ENCODE results near the gene PAGE1. TPM values are rescaled to one million over a fixed set of nuclear protein-coding genes. Genes with fewer than 3 reads are reported as not detected.
"Not testable (repeated sequence)": the region's sequence is repeated elsewhere in the genome, so short reads cannot be mapped to it uniquely, and the experiment has no call there.

Gene PAGE1
- total RNA-seq (2022) (not detected in 2 replicates), Bru-seq, nascent RNA (not detected), BruChase-seq, experiment 1, labeled RNA remaining after a 2-hour chase (not detected), BruChase-seq, experiment 2, labeled RNA remaining after a 6-hour chase (not detected)
- long read RNA-seq = 0 reads

DNA sequence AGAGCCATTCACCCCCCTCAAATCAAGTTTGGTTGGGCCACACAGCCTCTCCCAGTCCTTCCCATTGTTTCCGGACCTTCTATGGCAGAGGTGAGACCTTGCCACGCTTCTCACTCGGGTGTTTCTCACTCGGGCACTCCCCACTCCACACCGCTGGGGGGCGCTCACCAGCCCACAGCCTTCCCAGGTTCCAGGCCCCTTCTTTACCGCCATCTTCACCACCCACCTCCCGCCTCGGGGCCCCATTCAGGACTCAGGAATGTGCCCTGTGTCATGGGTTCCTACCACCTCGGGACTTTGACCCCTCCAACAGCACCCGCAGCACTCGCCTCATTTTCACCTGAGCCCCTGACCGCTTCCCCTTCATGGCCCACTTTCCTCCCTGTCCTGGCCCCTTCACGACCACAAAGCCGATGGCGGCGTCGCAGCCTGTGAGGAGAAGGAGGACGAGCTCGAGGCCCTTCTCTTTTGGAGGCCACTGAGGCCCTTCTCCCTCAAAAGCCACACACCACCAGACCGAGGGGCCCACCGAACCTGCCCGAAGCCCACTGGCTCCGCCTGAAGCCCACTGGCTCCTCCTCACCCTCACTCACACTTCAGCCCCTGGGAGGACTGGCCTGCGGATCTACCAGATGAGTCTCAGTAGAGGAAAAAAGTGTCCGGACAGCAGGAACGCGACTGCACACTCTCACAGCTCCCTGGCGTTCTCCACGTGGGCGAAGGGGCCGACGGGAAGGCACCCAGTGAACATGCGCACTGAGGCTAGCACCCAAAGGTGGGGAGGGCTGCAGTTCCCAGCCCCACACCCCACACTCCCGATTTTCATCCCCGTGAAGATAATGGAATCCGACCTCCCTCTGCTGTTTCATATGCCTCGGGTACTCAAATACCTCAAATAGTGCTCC lies at the start of gene PAGE1:
Gene PAGE1, minus strand, starts transcription at position 709 of the 905 bp plus-strand sequence. CDS start 1,214 bp downstream, outside the sequence.
- Mint-ChIP-seq H3K36me3 (ENCODE audit: insufficient read depth, unreplicated experiment) (no peaks in the 10 kb centered on the region), H3K4me3 (ENCODE audit: unreplicated experiment) (no peak within 1 kb of the TSS), H3K4me1 (ENCODE audit: low read depth, unreplicated experiment) (peaks cover 6% of the 10 kb centered on the region), H3K9me3 (ENCODE audit: unreplicated experiment) (no peaks in the 10 kb centered on the region), H3K27me3 (ENCODE audit: insufficient read depth, unreplicated experiment) (no peaks in the 10 kb centered on the region), H3K27ac (ENCODE audit: unreplicated experiment) (no peak within 1 kb of the TSS)
- no peak for TF ChIP-seq CTCF (IDR thresholded peaks at IDR 0.05; ENCODE audit: insufficient read depth in 1 of 2, low read depth in 1 of 2, low read length in 1 of 2, severe bottlenecking in 1 of 2, unreplicated experiment in 1 of 2)
- Histone ChIP-seq H3K4me3 (ENCODE audit: low read depth, low read length) (no peak within 1 kb of the TSS), H3K4me1 (no peaks in the 10 kb centered on the region), H3K9me3 (no peaks in the 10 kb centered on the region), H3K36me3 (ENCODE audit: control insufficient read depth, insufficient read depth, low read length) (no peaks in the 10 kb centered on the region), H3K27me3 (replicated peaks; ENCODE audit: control insufficient read depth, insufficient read depth, low read length) (no peaks in the 10 kb centered on the region)
- intact Hi-C loops (cut with micrococcal nuclease; ENCODE audit: unreplicated experiment) = no loop called here
- no TSS peak for BruUV-seq (replicated peaks)
- DNase-seq = no peak
- ChIA-PET POLR2A (no interaction called here), CTCF (no interaction called here)

DNA sequence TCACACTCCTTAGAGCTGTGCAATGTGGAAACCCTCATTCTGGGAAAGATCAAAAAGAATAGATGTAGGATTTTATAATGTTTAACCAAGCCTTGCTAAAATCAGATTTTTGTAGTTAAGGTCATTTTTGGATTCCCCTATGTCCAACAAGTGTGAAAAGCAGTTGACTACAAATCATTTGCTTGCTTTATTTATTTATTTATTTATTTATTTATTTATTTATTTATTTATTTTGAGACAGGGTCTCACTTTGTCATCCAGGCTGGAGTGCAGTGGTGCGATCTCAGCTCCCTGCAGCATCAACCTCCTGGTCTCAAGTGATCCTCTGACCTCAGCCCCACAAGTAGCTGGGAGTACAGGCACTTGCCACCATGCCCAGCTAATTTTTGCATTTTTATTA lies 45.7 kb upstream of the PAGE1 start:
- H3K4me3 Mint-ChIP-seq (ENCODE audit: unreplicated experiment); H3K36me3 ChIP-seq (ENCODE audit: control insufficient read depth, insufficient read depth, low read length); H3K4me1 Mint-ChIP-seq (ENCODE audit: low read depth, unreplicated experiment); CTCF ChIA-PET; H3K27me3 ChIP-seq (replicated peaks; ENCODE audit: control insufficient read depth, insufficient read depth, low read length); H3K9me3 ChIP-seq; H3K36me3 Mint-ChIP-seq (ENCODE audit: insufficient read depth, unreplicated experiment); POLR2A ChIA-PET; BruUV-seq (replicated peaks); intact Hi-C loops (cut with micrococcal nuclease; ENCODE audit: unreplicated experiment); H3K9me3 Mint-ChIP-seq (ENCODE audit: unreplicated experiment); DNase-seq; H3K4me3 ChIP-seq (ENCODE audit: low read depth, low read length); H3K27ac Mint-ChIP-seq (ENCODE audit: unreplicated experiment); H3K27me3 Mint-ChIP-seq (ENCODE audit: insufficient read depth, unreplicated experiment); H3K4me1 ChIP-seq: not testable (repeated sequence)

GRCh38 chrX:49727847-49728246 lies 32.1 kb upstream of the PAGE1 start:
- Mint-ChIP-seq H3K9me3 (ENCODE audit: unreplicated experiment) (no peaks in the 10 kb centered on the region), H3K36me3 (ENCODE audit: insufficient read depth, unreplicated experiment) (no peaks in the 10 kb centered on the region), H3K27me3 (ENCODE audit: insufficient read depth, unreplicated experiment) (no peaks in the 10 kb centered on the region), H3K4me1 (ENCODE audit: low read depth, unreplicated experiment) (no peaks in the 10 kb centered on the region), H3K27ac (ENCODE audit: unreplicated experiment) (no peak overlapping the region), H3K4me3 (ENCODE audit: unreplicated experiment) (no peak overlapping the region)
- intact Hi-C loops (cut with micrococcal nuclease; ENCODE audit: unreplicated experiment) = no loop called here
- H3K36me3 ChIP-seq (ENCODE audit: control insufficient read depth, insufficient read depth, low read length) = no peaks in the 10 kb centered on the region
- no peak for DNase-seq
- CTCF ChIA-PET = no interaction called here
- no peak for TF ChIP-seq CTCF (IDR thresholded peaks at IDR 0.05; ENCODE audit: insufficient read depth in 1 of 2, low read depth in 1 of 2, low read length in 1 of 2, severe bottlenecking in 1 of 2, unreplicated experiment in 1 of 2)
- no peaks in the 10 kb centered on the region for H3K9me3 ChIP-seq
- no peak overlapping the region for H3K4me3 ChIP-seq (ENCODE audit: low read depth, low read length)
- BruUV-seq (replicated peaks) = no TSS peak
- POLR2A ChIA-PET = no interaction called here
- H3K4me1 ChIP-seq = no peaks in the 10 kb centered on the region
- no peaks in the 10 kb centered on the region for H3K27me3 ChIP-seq (replicated peaks; ENCODE audit: control insufficient read depth, insufficient read depth, low read length)

All from Caco-2 (cell line).